OCI-LY3 (cell line): Measurements from ENCODE around the gene SUMF1.

ENCODE experiments used
- EZH2phosphoT487 ChIP-seq: fragments of 200-600 bp; shearing (Covaris generic); IDR thresholded peaks from 2 replicates; pipeline ENCODE4 v1.6.1; 2018; ENCODE audit warnings: antibody characterized with exemption, mixed run types, low read depth
- TF ChIP-seq, protein P1 (sequence below): fragments of 200-600, 300-600 bp; sonication (generic); IDR thresholded peaks from 2 replicates; pipeline ENCODE4 v1.5.1; 2014; ENCODE audit warnings: antibody characterized with exemption, low read length, low read depth

DNA sequence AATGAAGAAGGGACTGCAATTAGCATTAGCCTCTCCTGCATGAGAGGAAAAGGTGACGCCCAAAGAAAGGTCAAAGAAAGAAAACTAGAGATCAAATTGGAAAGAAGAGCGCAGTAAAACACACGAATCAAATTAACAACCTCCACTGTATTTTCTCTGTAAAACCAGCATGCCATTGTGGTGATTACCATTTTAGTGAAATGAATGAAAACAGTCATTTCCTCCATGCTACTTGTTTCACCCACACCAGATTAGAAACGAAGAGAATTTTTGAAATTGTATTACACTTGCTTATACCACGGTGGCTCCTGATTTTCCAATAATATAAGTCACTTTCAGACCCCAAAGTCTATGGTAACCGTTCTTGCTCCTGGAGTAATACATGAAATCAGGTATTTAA lies 71.6 kb downstream of the SUMF1 start:
- TF ChIP-seq, protein P1, sequence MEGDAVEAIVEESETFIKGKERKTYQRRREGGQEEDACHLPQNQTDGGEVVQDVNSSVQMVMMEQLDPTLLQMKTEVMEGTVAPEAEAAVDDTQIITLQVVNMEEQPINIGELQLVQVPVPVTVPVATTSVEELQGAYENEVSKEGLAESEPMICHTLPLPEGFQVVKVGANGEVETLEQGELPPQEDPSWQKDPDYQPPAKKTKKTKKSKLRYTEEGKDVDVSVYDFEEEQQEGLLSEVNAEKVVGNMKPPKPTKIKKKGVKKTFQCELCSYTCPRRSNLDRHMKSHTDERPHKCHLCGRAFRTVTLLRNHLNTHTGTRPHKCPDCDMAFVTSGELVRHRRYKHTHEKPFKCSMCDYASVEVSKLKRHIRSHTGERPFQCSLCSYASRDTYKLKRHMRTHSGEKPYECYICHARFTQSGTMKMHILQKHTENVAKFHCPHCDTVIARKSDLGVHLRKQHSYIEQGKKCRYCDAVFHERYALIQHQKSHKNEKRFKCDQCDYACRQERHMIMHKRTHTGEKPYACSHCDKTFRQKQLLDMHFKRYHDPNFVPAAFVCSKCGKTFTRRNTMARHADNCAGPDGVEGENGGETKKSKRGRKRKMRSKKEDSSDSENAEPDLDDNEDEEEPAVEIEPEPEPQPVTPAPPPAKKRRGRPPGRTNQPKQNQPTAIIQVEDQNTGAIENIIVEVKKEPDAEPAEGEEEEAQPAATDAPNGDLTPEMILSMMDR, result no peak
- no peak for TF ChIP-seq EZH2phosphoT487
